Naive thymus-derived CD4-positive, alpha-beta T cell (primary cell): ENCODE results near the gene TLN1. TPM values are rescaled to one million over a fixed set of nuclear protein-coding genes. Genes with fewer than 3 reads are reported as not detected.

Experiments
- ATAC-seq: fragments of 150-1000 bp; cut with Tn5 transposase; 2 replicates; pipeline ENCODE4 v1.10.0; 2021; ENCODE audit warnings: mild to moderate bottlenecking, moderate library complexity
- CTCF ChIA-PET: fragments of 350-600 bp; sonication (Branson Sonifier 250); formaldehyde crosslinking; loops from one replicate; lab custom pipeline; 2021; ENCODE audit warnings: antibody characterized with exemption; lab: Charles Lee
- POLR2A ChIA-PET: fragments of 350-600 bp; sonication (Branson Sonifier 250); formaldehyde crosslinking; loops from one replicate; lab custom pipeline; 2021; ENCODE audit warnings: antibody characterized with exemption, inconsistent platforms; lab: Charles Lee
- DNase-seq, 9 donors: peaks; one replicate each; pipeline versions ENCODE4 v3.0.0 to v3.0.0-alpha.2; 2020 to 2022; ENCODE audit warnings: mixed read lengths in 1 of 9
- H3K27ac ChIP-seq: one replicate; pipeline ENCODE4 v1.7.0; 2013; ENCODE audit warnings: mild to moderate bottlenecking, low read depth, low read length, moderate library complexity
- H3K27me3 ChIP-seq, 2 donors: one replicate each; pipeline ENCODE4 v1.7.0; 2013; ENCODE audit warnings: low read length in 2 of 2, mild to moderate bottlenecking in 2 of 2, moderate library complexity in 2 of 2; ENCODE audit not compliant: control insufficient read depth in 2 of 2, insufficient read depth in 2 of 2
- H3K36me3 ChIP-seq, 3 experiments: 1 replicate in 2 of 3; 2 replicates in 1 of 3; pipeline ENCODE4 v1.7.0; 2013; ENCODE audit warnings: low read length in 3 of 3, mild to moderate bottlenecking in 3 of 3, moderate library complexity in 1 of 3; ENCODE audit not compliant: insufficient read depth in 3 of 3, control insufficient read depth in 2 of 3
- H3K4me1 ChIP-seq, 2 donors: one replicate each; pipeline ENCODE4 v1.7.0; 2013; ENCODE audit warnings: low read length in 2 of 2, mild to moderate bottlenecking in 2 of 2, moderate library complexity in 1 of 2; ENCODE audit not compliant: control insufficient read depth in 2 of 2, insufficient read depth in 2 of 2
- H3K4me3 ChIP-seq: 2 replicates; pipeline ENCODE4 v1.7.0; 2013; ENCODE audit warnings: mild to moderate bottlenecking, low read length
- H3K9me3 ChIP-seq, 3 experiments: 1 replicate in 2 of 3; 2 replicates in 1 of 3; pipeline ENCODE4 v1.7.0; 2013; ENCODE audit warnings: low read length in 3 of 3; ENCODE audit not compliant: control insufficient read depth in 2 of 3
- H3K27ac Mint-ChIP-seq, 9 donors: one replicate each; pipeline ENCODE4 v1.8.0; 2020 to 2022; ENCODE audit warnings: mixed read lengths in 9 of 9, mild to moderate bottlenecking in 8 of 9, moderate library complexity in 5 of 9, inconsistent platforms in 2 of 9
- H3K27me3 Mint-ChIP-seq, 5 donors: one replicate each; pipeline ENCODE4 v1.8.0; 2021 to 2022; ENCODE audit warnings: mixed read lengths in 5 of 5, mild to moderate bottlenecking in 1 of 5
- H3K36me3 Mint-ChIP-seq, 5 donors: one replicate each; pipeline ENCODE4 v1.8.0; 2020 to 2022; ENCODE audit warnings: mixed read lengths in 5 of 5, mild to moderate bottlenecking in 3 of 5, inconsistent platforms in 1 of 5
- H3K4me1 Mint-ChIP-seq, 7 donors: one replicate each; pipeline ENCODE4 v1.8.0; 2020 to 2022; ENCODE audit warnings: mixed read lengths in 7 of 7, mild to moderate bottlenecking in 3 of 7, inconsistent platforms in 1 of 7
- H3K4me3 Mint-ChIP-seq, 10 donors: one replicate each; pipeline ENCODE4 v1.8.0; 2020 to 2022; ENCODE audit warnings: mild to moderate bottlenecking in 10 of 10, mixed read lengths in 10 of 10, moderate library complexity in 6 of 10, inconsistent platforms in 2 of 10
- H3K9me3 Mint-ChIP-seq, 11 donors: one replicate each; pipeline ENCODE4 v1.8.0; 2020 to 2022; ENCODE audit warnings: mixed read lengths in 11 of 11, mild to moderate bottlenecking in 4 of 11, inconsistent platforms in 1 of 11, moderate library complexity in 1 of 11
- intact Hi-C, 2 donors: fragments of 100-400 bp; cut with micrococcal nuclease; formaldehyde crosslinking; loops; one replicate each; pipeline ENCODE4 v1.15.1; 2023
- polyA plus RNA-seq, 2 donors: library from polyadenylated mRNA; unstranded; fragments of 300-500 nt; fragmentation: Illumina TruSeq; gene quantifications; one replicate each; pipeline ENCODE4 v1.2.3, GENCODE V29; 2021
- total RNA-seq, 6 experiments: library from RNA in 5 of 6; stranded (reverse) in 5 of 6; gene quantifications; 1 replicate in 5 of 6; 2 replicates in 1 of 6; pipeline ENCODE4 v1.2.3 and lab custom pipeline; 2021 to 2026

Gene TLN1
- total and polyA plus RNA-seq, 7 experiments from 2014 or later, result 33.8 to 369 (median 230) TPM

DNA sequence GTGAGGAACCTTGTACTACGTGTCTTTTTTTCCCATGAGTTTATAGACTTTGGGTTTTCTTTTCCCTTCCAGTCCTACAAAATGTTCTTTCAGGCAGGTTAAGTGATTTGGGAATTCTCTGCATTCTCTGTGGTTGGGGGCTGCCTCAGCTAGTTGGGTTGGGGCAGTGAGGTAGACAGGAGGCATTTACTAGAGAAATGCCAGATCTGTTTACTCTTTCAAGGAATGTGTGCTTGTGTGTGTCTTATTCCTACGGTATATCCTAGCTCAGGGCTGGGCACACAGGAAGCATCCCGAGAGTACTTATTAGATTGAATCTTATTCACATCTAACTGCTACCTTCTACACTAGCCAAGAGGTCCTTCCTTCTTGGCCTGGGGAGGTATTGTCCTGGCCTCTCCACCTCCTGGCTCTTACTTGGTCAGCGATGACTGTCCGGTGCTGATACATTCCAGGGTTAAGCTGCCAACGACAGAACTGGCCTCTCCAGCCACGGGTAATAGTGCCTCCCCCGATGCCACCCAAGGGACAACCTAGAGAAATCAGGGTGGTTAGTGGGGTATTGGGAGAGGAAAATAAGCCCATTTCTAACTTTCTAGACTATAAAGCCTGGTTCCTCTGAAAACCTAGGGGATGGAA, 12.0 kb upstream of the TLN1 start:
- H3K27me3 ChIP-seq, result no peaks in the 10 kb centered on the region
- H3K27ac ChIP-seq, result no peak overlapping the region
- no peak for DNase-seq
- ChIA-PET POLR2A (interaction anchor here (0.7 to 2.0 kb wide), 4 partner anchors 10 to 68 kb away, joined by 3 to 5 read pairs (median 3); partner anchors contain the start of genes CREB3, MSMP, SPAG8 and TLN1), CTCF (interaction anchor here (0.7 kb wide), 1 partner anchor 12 kb away, joined by 3 read pairs; the partner anchor contains the start of genes CREB3 and TLN1)
- H3K36me3 ChIP-seq, result peaks cover 0 to 55% (median 0%) of the 10 kb centered on the region in 3 experiments
- ATAC-seq, result no peak
- H3K9me3 Mint-ChIP-seq, result no peaks in the 10 kb centered on the region
- H3K9me3 ChIP-seq, result no peaks in the 10 kb centered on the region
- H3K27me3 Mint-ChIP-seq, result no peaks in the 10 kb centered on the region
- peak overlapping the region in 2 of 9 donors; percentile 22 to 52 for H3K27ac Mint-ChIP-seq
- peaks cover 23% of the 10 kb centered on the region in 2 donors for H3K4me1 ChIP-seq
- H3K4me3 Mint-ChIP-seq, result no peak overlapping the region
- no peak overlapping the region for H3K4me3 ChIP-seq
- peaks cover 0 to 27% (median 9%) of the 10 kb centered on the region in 5 donors for H3K36me3 Mint-ChIP-seq
- peaks cover 38 to 64% (median 50%) of the 10 kb centered on the region in 7 donors for H3K4me1 Mint-ChIP-seq
- intact Hi-C loops, result no loop called here

DNA sequence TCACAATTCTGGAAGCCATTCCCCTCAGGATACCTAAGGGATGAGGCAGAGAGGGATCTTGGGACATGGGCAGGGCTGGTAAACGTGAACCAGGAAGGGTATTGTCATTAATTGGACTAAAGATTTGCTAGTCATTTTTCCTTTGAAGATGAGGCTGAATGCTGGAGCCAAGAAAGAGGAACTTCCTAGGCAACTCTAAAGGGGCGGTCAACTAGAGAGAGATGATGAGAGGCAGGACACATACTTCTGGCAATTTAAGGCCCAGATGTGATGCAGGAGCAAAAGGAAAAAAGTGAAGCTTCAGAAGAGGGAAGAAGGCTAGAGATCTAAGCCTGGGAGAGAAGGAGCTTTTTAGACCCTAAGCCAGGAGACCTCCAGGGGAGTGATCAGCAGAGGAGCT, 11.5 kb upstream of the TLN1 start:
- no peaks in the 10 kb centered on the region for H3K27me3 Mint-ChIP-seq
- peaks cover 38 to 62% (median 50%) of the 10 kb centered on the region in 7 donors for H3K4me1 Mint-ChIP-seq
- DNase-seq, result no peak
- H3K27me3 ChIP-seq, result no peaks in the 10 kb centered on the region
- H3K4me3 ChIP-seq, result no peak overlapping the region
- H3K27ac Mint-ChIP-seq, result peak overlapping the region in 1 of 9 donors; percentile 1
- H3K36me3 ChIP-seq, result peaks cover 0 to 61% (median 0%) of the 10 kb centered on the region in 3 experiments
- POLR2A ChIA-PET, result interaction anchor here (0.7 to 2.0 kb wide), 3 partner anchors 10 to 69 kb away, joined by 3 to 5 read pairs (median 3); partner anchors contain the start of genes MSMP, SPAG8 and TLN1
- H3K4me3 Mint-ChIP-seq, result no peak overlapping the region
- peaks cover 0 to 29% (median 14%) of the 10 kb centered on the region in 5 donors for H3K36me3 Mint-ChIP-seq
- peaks cover 23% of the 10 kb centered on the region in 2 donors for H3K4me1 ChIP-seq
- H3K27ac ChIP-seq, result no peak overlapping the region
- ATAC-seq, result no peak
- no peaks in the 10 kb centered on the region for H3K9me3 ChIP-seq
- peaks cover 0 to 2% (median 0%) of the 10 kb centered on the region in 11 donors for H3K9me3 Mint-ChIP-seq
- intact Hi-C loops, result no loop called here
- CTCF ChIA-PET, result interaction anchor here (0.7 kb wide), 1 partner anchor 11 kb away, joined by 3 read pairs; the partner anchor contains the start of genes CREB3 and TLN1

DNA sequence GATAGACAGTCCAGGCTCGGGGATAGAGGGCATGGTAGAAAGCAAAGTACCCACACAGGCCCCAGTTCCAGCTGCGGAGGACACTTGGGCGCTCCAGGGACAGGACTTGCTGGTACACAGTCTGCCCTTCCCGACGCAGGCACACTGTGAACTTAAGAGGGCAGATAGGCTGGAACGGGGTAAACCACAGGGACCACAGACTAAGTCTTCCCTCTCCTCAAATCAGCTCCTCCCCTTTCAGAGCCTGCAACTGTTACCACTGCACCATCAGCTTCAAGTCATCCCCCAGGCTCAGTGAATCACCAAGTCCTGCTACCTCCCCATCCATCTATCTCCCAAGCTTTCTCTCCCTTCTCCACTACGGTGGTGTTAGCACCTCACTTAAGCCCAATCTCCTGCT, 9.7 kb upstream of the TLN1 start:
- peaks cover 0 to 2% (median 0%) of the 10 kb centered on the region in 11 donors for H3K9me3 Mint-ChIP-seq
- CTCF ChIA-PET, result interaction anchor here (1.1 to 1.3 kb wide), 2 partner anchors 9 to 15 kb away, joined by 3 read pairs; partner anchors contain the start of gene CREB3
- peaks cover 7 to 9% of the 10 kb centered on the region in 2 donors for H3K4me1 ChIP-seq
- ATAC-seq, result no peak
- H3K4me3 ChIP-seq, result no peak overlapping the region
- H3K27me3 Mint-ChIP-seq, result no peaks in the 10 kb centered on the region
- H3K27ac Mint-ChIP-seq, result peak overlapping the region in 4 of 9 donors; percentile 6 to 82 (median 65)
- peaks cover 24 to 45% (median 34%) of the 10 kb centered on the region in 7 donors for H3K4me1 Mint-ChIP-seq
- peak in 1 of 9 donors; percentile 1 for DNase-seq
- POLR2A ChIA-PET, result interaction anchor here (1.1 kb wide), 1 partner anchor 11 kb away, joined by 3 read pairs; no protein-coding TSS in a partner anchor
- peaks cover 0 to 78% (median 8%) of the 10 kb centered on the region in 3 experiments for H3K36me3 ChIP-seq
- H3K27ac ChIP-seq, result no peak overlapping the region
- intact Hi-C loops, result no loop called here
- peaks cover 0 to 31% (median 14%) of the 10 kb centered on the region in 5 donors for H3K36me3 Mint-ChIP-seq
- no peaks in the 10 kb centered on the region for H3K9me3 ChIP-seq
- no peaks in the 10 kb centered on the region for H3K27me3 ChIP-seq
- peak overlapping the region in 1 of 10 donors; percentile 2 for H3K4me3 Mint-ChIP-seq

DNA sequence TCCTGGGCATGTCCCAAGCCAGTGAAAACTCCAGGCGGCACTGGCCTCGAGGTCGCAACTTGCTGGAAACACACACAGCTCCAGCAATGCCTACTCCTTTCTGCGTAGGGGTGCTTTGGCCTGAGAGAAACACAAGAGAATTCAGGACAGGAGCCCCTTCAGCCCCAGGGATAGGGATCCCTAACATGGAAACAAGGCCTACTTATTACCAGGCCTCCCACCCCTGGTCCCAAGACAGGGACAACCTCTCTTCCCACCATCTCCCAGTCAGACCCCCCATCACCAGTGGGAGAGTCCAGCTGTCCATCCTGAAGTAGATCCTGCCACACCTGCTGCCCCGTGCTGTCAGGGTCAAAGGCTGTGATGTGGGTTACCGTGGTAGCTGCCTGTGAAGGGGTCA, 8.2 kb upstream of the TLN1 start:
- Mint-ChIP-seq H3K4me1 (peaks cover 16 to 42% (median 25%) of the 10 kb centered on the region in 7 donors), H3K27me3 (no peaks in the 10 kb centered on the region), H3K27ac (no peak overlapping the region), H3K36me3 (peaks cover 5 to 25% (median 20%) of the 10 kb centered on the region in 5 donors), H3K9me3 (peaks cover 0 to 2% (median 0%) of the 10 kb centered on the region in 11 donors), H3K4me3 (no peak overlapping the region)
- no peaks in the 10 kb centered on the region for H3K4me1 ChIP-seq
- no peaks in the 10 kb centered on the region for H3K27me3 ChIP-seq
- H3K4me3 ChIP-seq, result no peak overlapping the region
- H3K27ac ChIP-seq, result no peak overlapping the region
- no peak for DNase-seq
- CTCF ChIA-PET, result interaction anchor here (0.8 kb wide), 1 partner anchor 142 kb away, joined by 3 read pairs; no protein-coding TSS in a partner anchor
- ATAC-seq, result no peak
- H3K9me3 ChIP-seq, result no peaks in the 10 kb centered on the region
- peaks cover 0 to 87% (median 8%) of the 10 kb centered on the region in 3 experiments for H3K36me3 ChIP-seq
- POLR2A ChIA-PET, result interaction anchor here (0.7 to 1.0 kb wide), 2 partner anchors 10 to 11 kb away, joined by 3 read pairs; no protein-coding TSS in a partner anchor
- intact Hi-C loops, result no loop called here

DNA sequence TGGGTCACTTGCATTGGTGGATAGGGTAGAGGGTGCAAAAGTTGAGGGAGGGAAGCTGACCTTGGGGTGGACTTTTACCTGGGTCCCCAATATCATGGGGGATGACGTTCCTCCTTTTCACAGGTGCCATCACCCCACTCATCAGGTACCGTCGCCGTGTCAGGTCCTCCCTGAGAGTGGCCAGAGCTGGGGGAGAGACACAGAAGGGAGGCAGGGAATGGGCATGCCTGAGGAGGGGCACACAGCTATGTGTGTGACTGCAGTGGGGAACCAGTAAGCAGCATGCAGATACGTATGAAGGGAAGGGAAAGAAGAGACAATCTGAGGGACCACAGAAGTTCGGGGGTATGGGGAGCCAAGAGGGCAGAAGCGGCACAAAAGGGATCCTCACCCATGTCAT, 6.9 kb upstream of the TLN1 start:
- DNase-seq, result no peak
- CTCF ChIA-PET, result interaction anchor here (0.6 to 5.6 kb wide), 5 partner anchors 9 to 227 kb away, joined by 3 to 61 read pairs (median 3); partner anchors contain the start of genes GBA2 and RGP1
- no peaks in the 10 kb centered on the region for H3K27me3 Mint-ChIP-seq

DNA sequence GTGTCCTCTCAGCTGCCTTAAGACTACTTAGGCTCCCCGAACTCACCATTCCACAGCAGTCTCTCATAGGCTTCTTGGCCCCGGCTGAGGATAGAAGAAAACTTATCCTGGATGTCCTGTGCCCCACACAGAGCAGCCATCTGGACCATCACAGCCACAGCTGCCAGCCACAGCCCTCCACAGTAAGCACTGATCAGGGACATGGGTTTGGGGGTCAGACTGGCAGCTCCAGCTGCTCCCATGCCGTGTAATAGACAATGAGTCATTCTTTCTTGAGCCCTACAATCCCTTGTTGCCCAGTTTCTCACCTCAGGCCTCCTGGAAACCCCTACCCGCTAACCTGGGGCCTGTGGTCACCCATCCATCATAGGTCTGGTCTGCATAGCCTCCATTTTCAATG, 6.2 kb upstream of the TLN1 start:
- no peak for ATAC-seq
- H3K36me3 Mint-ChIP-seq, result peaks cover 2 to 20% (median 17%) of the 10 kb centered on the region in 5 donors
- peak overlapping the region in 1 of 9 donors; percentile 11 for H3K27ac Mint-ChIP-seq

More for the DNA sequence above, 6.9 kb upstream of the TLN1 start:
- no peaks in the 10 kb centered on the region for H3K27me3 ChIP-seq
- H3K27ac ChIP-seq, result no peak overlapping the region
- ATAC-seq, result no peak
- H3K36me3 Mint-ChIP-seq, result peaks cover 7 to 27% (median 21%) of the 10 kb centered on the region in 5 donors
- H3K4me3 Mint-ChIP-seq, result no peak overlapping the region
- H3K4me3 ChIP-seq, result no peak overlapping the region
- H3K4me1 ChIP-seq, result peaks cover 6 to 8% of the 10 kb centered on the region in 2 donors
- no peaks in the 10 kb centered on the region for H3K9me3 ChIP-seq
- H3K4me1 Mint-ChIP-seq, result peaks cover 22 to 44% (median 26%) of the 10 kb centered on the region in 7 donors
- intact Hi-C loops, result loop anchor here in 1 of 2 donors (10.0 kb wide), 2 partner anchors 254 to 1074 kb away; partner anchors contain the start of gene CCL27
- H3K9me3 Mint-ChIP-seq, result peaks cover 0 to 2% (median 0%) of the 10 kb centered on the region in 11 donors
- POLR2A ChIA-PET, result interaction anchor here (0.8 to 1.6 kb wide), 3 partner anchors 10 to 15 kb away, joined by 3 to 5 read pairs (median 4); partner anchors contain the start of genes GBA2, MSMP and RGP1
- H3K36me3 ChIP-seq, result peaks cover 5 to 82% (median 8%) of the 10 kb centered on the region in 3 experiments
- peak overlapping the region in 1 of 9 donors; percentile 36 for H3K27ac Mint-ChIP-seq

More for the DNA sequence above, 6.2 kb upstream of the TLN1 start:
- Mint-ChIP-seq H3K4me3 (no peak overlapping the region), H3K4me1 (peaks cover 20 to 41% (median 30%) of the 10 kb centered on the region in 7 donors), H3K9me3 (peaks cover 0 to 2% (median 0%) of the 10 kb centered on the region in 11 donors), H3K27me3 (no peaks in the 10 kb centered on the region)
- POLR2A ChIA-PET, result interaction anchor here (1.6 kb wide), 1 partner anchor 10 kb away, joined by 5 read pairs; the partner anchor contains the start of genes GBA2 and RGP1
- no peak overlapping the region for H3K4me3 ChIP-seq
- H3K27ac ChIP-seq, result no peak overlapping the region
- no peaks in the 10 kb centered on the region for H3K9me3 ChIP-seq
- CTCF ChIA-PET, result interaction anchor here (1.0 to 5.6 kb wide), 5 partner anchors 9 to 88 kb away, joined by 3 to 61 read pairs (median 3); partner anchors contain the start of genes GBA2 and RGP1
- no peak for DNase-seq
- no peaks in the 10 kb centered on the region for H3K27me3 ChIP-seq
- intact Hi-C loops, result loop anchor here in 1 of 2 donors (10.0 kb wide), 2 partner anchors 253 to 1073 kb away; partner anchors contain the start of gene CCL27
- peaks cover 13 to 15% of the 10 kb centered on the region in 2 donors for H3K4me1 ChIP-seq
- H3K36me3 ChIP-seq, result peaks cover 5 to 74% (median 8%) of the 10 kb centered on the region in 3 experiments
